GM15510 (cell line): ENCODE data around the gene ZKSCAN2.

Experiments
- POLR2A ChIP-seq: IDR thresholded peaks from 3 replicates; pipeline ENCODE4 v1.6.1; 2011; ENCODE audit warnings: borderline replicate concordance; ENCODE audit not compliant: insufficient read length; ENCODE audit errors: extremely low read depth

Gene ZKSCAN2

GRCh38 chr16:25257956-25258860 is 563 bp upstream of the ZKSCAN2 start:
- TF ChIP-seq POLR2A = peak; percentile 66

DNA sequence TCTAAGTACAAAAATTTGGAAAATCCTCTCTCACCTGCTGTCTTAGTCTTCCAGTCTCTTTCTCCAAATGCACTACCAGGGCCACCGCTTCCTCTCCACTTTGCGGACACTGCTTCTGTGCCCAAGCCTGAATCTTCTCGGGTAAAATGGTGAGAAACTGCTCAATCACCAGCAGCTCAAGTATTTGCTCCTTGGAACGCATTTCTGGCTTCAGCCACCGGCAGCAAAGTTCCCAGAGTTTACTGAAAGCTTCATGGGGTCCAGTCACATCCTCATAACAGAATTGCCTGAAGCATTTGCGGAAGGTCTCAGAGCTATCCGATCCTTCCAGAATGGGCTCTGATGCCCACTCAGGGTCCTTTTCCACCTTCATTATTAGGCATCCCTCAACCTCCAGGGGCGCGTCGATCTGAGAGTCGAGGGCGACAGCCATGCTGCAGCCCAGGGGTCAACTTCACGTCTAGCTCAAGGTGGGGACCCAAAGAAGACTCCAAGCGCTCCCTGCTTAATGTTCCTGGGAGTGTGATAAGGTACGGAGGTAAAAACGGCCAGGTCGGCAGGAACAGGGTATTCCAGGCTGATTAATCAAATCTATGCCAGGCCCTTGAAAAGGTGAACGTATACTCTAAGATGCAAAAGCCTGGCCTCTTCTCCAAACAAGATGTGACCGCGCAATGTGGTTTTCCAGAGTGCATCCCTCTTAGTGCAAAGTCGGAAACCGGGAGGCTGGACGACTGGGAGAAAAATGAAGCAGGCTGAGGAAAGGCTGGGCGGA is 763 bp downstream of the ZKSCAN2 start:
- TF ChIP-seq POLR2A = no peak

- TF ChIP-seq POLR2A = no peak
Observed at GRCh38 chr16:25253322-25253721, 4.3 kb downstream of the ZKSCAN2 start.

GRCh38 chr16:25250467-25250866 is 7.2 kb downstream of the ZKSCAN2 start:
- no peak for TF ChIP-seq POLR2A

GRCh38 chr16:25235991-25236390 is 21.7 kb downstream of the ZKSCAN2 start:
- no peak for TF ChIP-seq POLR2A

- TF ChIP-seq POLR2A = no peak
Observed at GRCh38 chr16:25228372-25228771, 29.3 kb downstream of the ZKSCAN2 start.

DNA sequence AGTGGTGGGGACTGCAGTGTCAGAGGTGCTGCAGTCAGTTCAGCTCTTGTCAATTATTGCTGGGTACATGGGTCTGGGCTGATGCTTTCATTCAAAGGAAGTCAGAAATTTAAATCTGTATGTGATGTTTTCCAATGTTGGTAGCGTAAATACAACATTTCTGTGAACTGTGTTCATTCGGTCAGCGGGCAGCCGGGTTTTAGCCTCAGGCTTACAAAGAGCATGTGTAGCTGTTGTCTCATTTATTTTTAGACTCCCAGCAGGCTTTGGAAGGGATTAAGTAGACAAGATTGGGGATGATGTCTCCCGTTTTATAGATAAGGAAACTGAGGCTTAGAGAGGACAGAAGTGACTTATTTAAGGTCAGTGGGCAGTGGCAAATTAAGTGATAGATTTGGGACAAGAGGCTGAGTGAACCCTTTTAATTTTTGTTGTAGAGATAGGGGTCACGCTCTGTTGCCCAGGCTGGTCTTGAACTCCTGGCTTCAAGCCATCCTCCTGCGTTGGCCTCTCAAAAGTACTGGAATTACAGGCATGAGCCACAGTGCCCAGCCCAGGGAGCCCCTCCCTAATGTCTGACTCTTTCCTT is 32.8 kb downstream of the ZKSCAN2 start:
- TF ChIP-seq POLR2A = no peak

- TF ChIP-seq POLR2A = no peak
Observed at GRCh38 chr16:25223964-25224363, 33.7 kb downstream of the ZKSCAN2 start.

- no peak for TF ChIP-seq POLR2A
Observed at GRCh38 chr16:25222959-25223358, 34.7 kb downstream of the ZKSCAN2 start.

GRCh38 chr16:25219070-25219737 is 38.4 kb downstream of the ZKSCAN2 start:
- TF ChIP-seq POLR2A = no peak

DNA sequence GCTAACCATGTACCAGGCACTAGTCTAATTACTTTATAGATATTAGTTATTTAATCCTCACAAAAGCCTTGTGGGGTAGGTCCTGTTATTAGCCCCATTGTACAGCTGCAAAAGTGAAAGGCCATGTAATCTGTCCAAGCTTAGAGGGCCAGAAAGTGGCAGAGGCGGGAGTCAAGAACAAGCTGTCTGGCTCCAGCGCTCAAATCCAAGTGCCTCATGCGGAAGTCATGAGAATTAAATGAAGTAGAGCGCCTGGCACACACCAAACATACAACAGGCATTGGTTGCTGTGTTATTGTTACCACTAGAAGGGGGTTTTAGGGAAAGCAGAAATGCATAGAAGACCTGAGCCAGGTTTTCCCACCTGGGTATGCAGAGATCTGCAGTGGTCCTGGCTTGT is 39.7 kb downstream of the ZKSCAN2 start:
- no peak for TF ChIP-seq POLR2A

- no peak for TF ChIP-seq POLR2A
Observed at GRCh38 chr16:25217112-25217511, 40.5 kb downstream of the ZKSCAN2 start.

GRCh38 chr16:25213709-25214397 is 43.8 kb downstream of the ZKSCAN2 start:
- no peak for TF ChIP-seq POLR2A

DNA sequence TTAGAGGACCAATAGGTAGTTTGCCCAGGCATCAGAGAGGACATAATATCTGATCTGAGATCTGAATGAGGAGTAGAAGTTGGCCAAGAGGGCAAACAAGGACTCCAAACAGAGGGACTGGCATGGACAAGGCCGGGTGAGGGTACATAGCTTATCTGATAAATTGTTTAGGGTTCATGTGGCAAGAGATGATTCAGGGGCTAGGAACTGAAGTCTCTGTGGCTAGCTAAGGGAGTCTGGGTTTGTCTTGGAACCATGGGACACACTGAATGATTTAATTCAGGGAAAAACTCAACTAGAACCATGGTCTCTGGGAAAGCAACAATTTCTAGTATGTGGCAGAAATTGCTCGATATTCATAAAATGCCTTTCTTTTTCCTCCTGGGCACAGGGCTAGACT is 45.0 kb downstream of the ZKSCAN2 start:
- TF ChIP-seq POLR2A = no peak
